Measurements from ENCODE around the gene TMEM131. TPM values are rescaled to one million over a fixed set of nuclear protein-coding genes. Genes with fewer than 3 reads are reported as not detected.
"Not testable (repeated sequence)": the region's sequence is repeated elsewhere in the genome, so short reads cannot be mapped to it uniquely, and the experiment has no call there.

The TMEM131 gene
- total RNA-seq, 1 donor from 2014 or later, result 43.9 TPM

- peaks cover 51% of the 10 kb centered on the region for H3K36me3 Mint-ChIP-seq (ENCODE audit: low read depth)
- H3K4me1 Mint-ChIP-seq, result no peaks in the 10 kb centered on the region
- TF ChIP-seq CTCF (conservative IDR thresholded peaks at IDR 0.05), result no peak
- no peaks in the 10 kb centered on the region for H3K27me3 Mint-ChIP-seq (ENCODE audit: low read depth)
- H3K27ac Mint-ChIP-seq (ENCODE audit: unreplicated experiment), result no peak overlapping the region
- H3K9me3 Mint-ChIP-seq, result peaks cover 14% of the 10 kb centered on the region
- H3K4me3 Mint-ChIP-seq, result no peak overlapping the region
- DNase-seq (ENCODE audit: low read depth, low spot score), result no peak
Observed at GRCh38 chr2:97891611-97892010, 104.1 kb downstream of the TMEM131 start.

- no peaks in the 10 kb centered on the region for H3K4me1 Mint-ChIP-seq
- no peak for DNase-seq (ENCODE audit: low read depth, low spot score)
- H3K9me3 Mint-ChIP-seq, result peaks cover 16% of the 10 kb centered on the region
- H3K36me3 Mint-ChIP-seq (ENCODE audit: low read depth), result peaks cover 54% of the 10 kb centered on the region
- H3K27me3 Mint-ChIP-seq (ENCODE audit: low read depth), result no peaks in the 10 kb centered on the region
- no peak overlapping the region for H3K27ac Mint-ChIP-seq (ENCODE audit: unreplicated experiment)
- H3K4me3 Mint-ChIP-seq, result no peak overlapping the region
- TF ChIP-seq CTCF (conservative IDR thresholded peaks at IDR 0.05), result no peak
Observed at GRCh38 chr2:97889156-97889555, 106.6 kb downstream of the TMEM131 start.

- Mint-ChIP-seq H3K4me3 (no peak overlapping the region), H3K27me3 (ENCODE audit: low read depth) (no peaks in the 10 kb centered on the region), H3K36me3 (ENCODE audit: low read depth) (peaks cover 49% of the 10 kb centered on the region), H3K4me1 (no peaks in the 10 kb centered on the region), H3K9me3 (peaks cover 15% of the 10 kb centered on the region), H3K27ac (ENCODE audit: unreplicated experiment) (no peak overlapping the region)
- no peak for TF ChIP-seq CTCF (conservative IDR thresholded peaks at IDR 0.05)
- DNase-seq (ENCODE audit: low read depth, low spot score), result no peak
Observed at GRCh38 chr2:97885841-97886240, 109.9 kb downstream of the TMEM131 start.

- no peak for DNase-seq (ENCODE audit: low read depth, low spot score)
- Mint-ChIP-seq H3K27ac (ENCODE audit: unreplicated experiment) (peak overlapping the region; percentile 60), H3K36me3 (ENCODE audit: low read depth) (peaks cover 41% of the 10 kb centered on the region), H3K27me3 (ENCODE audit: low read depth) (no peaks in the 10 kb centered on the region), H3K4me1 (peaks cover 8% of the 10 kb centered on the region), H3K9me3 (peaks cover 13% of the 10 kb centered on the region), H3K4me3 (no peak overlapping the region)
- TF ChIP-seq CTCF (conservative IDR thresholded peaks at IDR 0.05), result no peak
Observed at GRCh38 chr2:97880334-97880733, 115.4 kb downstream of the TMEM131 start.

GRCh38 chr2:97878865-97879264, 116.9 kb downstream of the TMEM131 start:
- no peaks in the 10 kb centered on the region for H3K27me3 Mint-ChIP-seq (ENCODE audit: low read depth)
- peaks cover 8% of the 10 kb centered on the region for H3K4me1 Mint-ChIP-seq
- DNase-seq (ENCODE audit: low read depth, low spot score), result no peak
- no peak overlapping the region for H3K4me3 Mint-ChIP-seq
- H3K9me3 Mint-ChIP-seq, result peaks cover 11% of the 10 kb centered on the region
- no peak for TF ChIP-seq CTCF (conservative IDR thresholded peaks at IDR 0.05)
- peaks cover 44% of the 10 kb centered on the region for H3K36me3 Mint-ChIP-seq (ENCODE audit: low read depth)
- no peak overlapping the region for H3K27ac Mint-ChIP-seq (ENCODE audit: unreplicated experiment)

- H3K4me3 Mint-ChIP-seq; H3K4me1 Mint-ChIP-seq; H3K27me3 Mint-ChIP-seq (ENCODE audit: low read depth); H3K27ac Mint-ChIP-seq (ENCODE audit: unreplicated experiment); DNase-seq (ENCODE audit: low read depth, low spot score): not testable (repeated sequence)
- Mint-ChIP-seq H3K36me3 (ENCODE audit: low read depth) (peaks cover 45% of the 10 kb centered on the region), H3K9me3 (peaks cover 12% of the 10 kb centered on the region)
Observed at GRCh38 chr2:97878317-97878716, 117.4 kb downstream of the TMEM131 start.

All from neural crest cell (in vitro differentiated cells).